GM12878 (cell line): ENCODE measurements around the gene SFTPB. TPM values are rescaled to one million over a fixed set of nuclear protein-coding genes. Genes with fewer than 3 reads are reported as not detected.
A peak's percentile ranks its signal among the peaks of the same experiment; 100 is the strongest.

ENCODE experiments used
- ATAC-seq: fragments of 200-7000 bp; cut with Tn5 transposase; 3 replicates; pipeline ENCODE4 v1.9.1; 2020; ENCODE audit warnings: mild to moderate bottlenecking, moderate library complexity
- BruUV-seq: library from RNA; stranded (reverse); fragments of 400-500 nt; replicated peaks from 2 replicates; lab custom pipeline; 2021; lab: Mats Ljungman, UMichigan
- CTCF ChIA-PET: fragments of 300-600 bp; sonication (Branson Sonifier 250); formaldehyde crosslinking; extraction: SDS; loops from one replicate; lab custom pipeline; 2021; ENCODE audit warnings: inconsistent platforms; lab: Yijun Ruan, JAX
- POLR2A ChIA-PET: fragments of 350-600 bp; formaldehyde crosslinking; extraction: SDS; loops from one replicate; lab custom pipeline; 2021; ENCODE audit warnings: inconsistent platforms; lab: Charles Lee
- RAD21 ChIA-PET: fragments of 300-600 bp; sonication (Branson Sonifier 250); formaldehyde crosslinking; loops from one replicate; lab custom pipeline; 2023; ENCODE audit warnings: antibody characterized with exemption; ENCODE audit not compliant: unreplicated experiment; lab: Charles Lee
- SMC1A ChIA-PET: fragments of 300-600 bp; sonication (Branson Sonifier 250); formaldehyde crosslinking; loops from one replicate; lab custom pipeline; 2023; ENCODE audit not compliant: unreplicated experiment, uncharacterized antibody; lab: Charles Lee
- DNase-seq: peaks from one replicate; pipeline ENCODE4 v3.0.0-alpha.2; 2011; ENCODE audit warnings: low read depth, low spot score
- FAIRE-seq: peaks from 3 replicates; lab custom pipeline; 2011; peaks lifted over from hg19 to GRCh38; lab: Jason Lieb, UNC
- H2AFZ ChIP-seq: 2 replicates; pipeline ENCODE4 v1.6.0; 2011; ENCODE audit warnings: low read depth, low read length, control low read depth; ENCODE audit not compliant: control insufficient read depth
- H3K27ac ChIP-seq: 2 replicates; pipeline ENCODE4 v1.5.1; 2011; ENCODE audit warnings: control low read depth; ENCODE audit not compliant: control insufficient read depth, insufficient read depth
- H3K27me3 ChIP-seq, 2 experiments: replicated peaks in 1 of 2; 2 replicates each; pipeline versions ENCODE4 v1.6.0 to v1.6.1; 2011; ENCODE audit warnings: low read length in 1 of 2; ENCODE audit not compliant: control insufficient read depth in 2 of 2, insufficient read depth in 2 of 2
- H3K36me3 ChIP-seq, 2 experiments: 2 replicates each; pipeline ENCODE4 v1.5.1; 2011; ENCODE audit warnings: low read length in 1 of 2; ENCODE audit not compliant: control insufficient read depth in 2 of 2, insufficient read depth in 2 of 2
- H3K4me1 ChIP-seq: 2 replicates; pipeline ENCODE4 v1.6.1; 2011; ENCODE audit warnings: mild to moderate bottlenecking, low read length, moderate library complexity, mixed read lengths; ENCODE audit not compliant: control insufficient read depth, insufficient read depth
- H3K4me2 ChIP-seq: 2 replicates; pipeline ENCODE4 v1.6.0; 2011; ENCODE audit warnings: control low read depth; ENCODE audit not compliant: control insufficient read depth, insufficient read depth
- H3K4me3 ChIP-seq: fragments of 200-600 bp; sonication (generic); 2 replicates; pipeline ENCODE4 v1.5.1; 2016
- H3K79me2 ChIP-seq: 2 replicates; pipeline ENCODE4 v1.6.0; 2011; ENCODE audit warnings: low read length; ENCODE audit not compliant: control insufficient read depth, insufficient read depth
- H3K9ac ChIP-seq: 2 replicates; pipeline ENCODE4 v1.8.0; 2011; ENCODE audit warnings: low read length, control low read depth, mixed read lengths; ENCODE audit not compliant: control insufficient read depth, insufficient read depth
- H3K9me3 ChIP-seq: replicated peaks from 3 replicates; pipeline ENCODE4 v1.5.1; 2011; ENCODE audit warnings: mild to moderate bottlenecking, low read length; ENCODE audit not compliant: control insufficient read depth, insufficient read depth
- H4K20me1 ChIP-seq: 2 replicates; pipeline ENCODE4 v1.6.0; 2011; ENCODE audit not compliant: control insufficient read depth, insufficient read depth
- MEF2B ChIP-seq: fragments of 450-650 bp; IDR thresholded peaks from 2 replicates; pipeline ENCODE4 v1.6.1; 2018; ENCODE audit warnings: mild to moderate bottlenecking, moderate library complexity; ENCODE audit not compliant: partially characterized antibody, poor library complexity, severe bottlenecking
- MTA2 ChIP-seq: fragments of 450-650 bp; IDR thresholded peaks from 2 replicates; pipeline ENCODE4 v1.6.1; 2016; ENCODE audit warnings: low read depth, mild to moderate bottlenecking, moderate library complexity
- PAX8 ChIP-seq: fragments of 450-650 bp; IDR thresholded peaks from 2 replicates; pipeline ENCODE4 v1.6.1; 2017; ENCODE audit warnings: mild to moderate bottlenecking, moderate library complexity
- RBBP5 ChIP-seq: fragments of 200-600 bp; sonication (generic); conservative IDR thresholded peaks from 2 replicates; pipeline ENCODE4 v1.6.1; 2016
- RFX5 ChIP-seq: IDR thresholded peaks from 2 replicates; pipeline ENCODE4 v1.6.1; 2011; ENCODE audit warnings: low read depth, low read length, improper control_type of control experiment
- SMAD1 ChIP-seq: fragments of 450-650 bp; IDR thresholded peaks from 2 replicates; pipeline ENCODE4 v1.6.1; 2018; ENCODE audit warnings: mild to moderate bottlenecking, low read depth; ENCODE audit not compliant: partially characterized antibody
- WGBS: methylation state at CpG from one replicate; pipeline ENCODE4 v1.1.6; 2016; ENCODE audit warnings: low lambda C conversion rate; ENCODE audit not compliant: insufficient replicate concordance, insufficient coverage; ENCODE audit errors: missing lambda C conversion rate; 5-methylcytosine and 5-hydroxymethylcytosine counted together
- in situ Hi-C: fragments of 300-500 bp; cut with MboI; formaldehyde crosslinking; loops from 9 replicates; pipeline ENCODE4 v1.14.3; 2018; ENCODE audit warnings: mixed read lengths
- intact Hi-C: fragments of 100-400 bp; cut with micrococcal nuclease; formaldehyde crosslinking; loops from one replicate; pipeline ENCODE4 v1.14.2; 2022; ENCODE audit not compliant: unreplicated experiment
- polyA plus RNA-seq, 11 experiments: library from polyadenylated mRNA; depleted of rRNA in 4 of 11; unstranded in 6 of 11; stranded (reverse) in 5 of 11; fragments of >200 nt; fragmentation: Nextera tagmentation in 4 of 11; fragmentation: Illumina TruSeq in 1 of 11; extraction: Ambion mirVana in 4 of 11; extraction: Trizol in 1 of 11; gene quantifications; 1 replicate in 1 of 11; 2 replicates in 10 of 11; pipeline versions ENCODE4 v1.2.1 to v1.2.3, GENCODE V29; 2011 to 2016; ENCODE audit warnings: inconsistent platforms in 2 of 11, missing spikeins in 2 of 11, low read depth in 1 of 11
- total RNA-seq, 4 experiments: library from RNA; depleted of rRNA in 3 of 4; stranded (reverse); fragments of >200 nt in 3 of 4; fragmentation: Illumina TruSeq in 1 of 4; extraction: Trizol in 1 of 4; gene quantifications; 2 replicates each; pipeline versions ENCODE4 v1.2.1 to v1.2.3, GENCODE V29; 2013 to 2021

Gene SFTPB
- total and polyA plus RNA-seq, 10 of the 15 experiments (the other 5 are each of a cell fraction or from before 2014, with no cell fraction given) = 0.02 to 5.3 TPM; not detected in 8

DNA sequence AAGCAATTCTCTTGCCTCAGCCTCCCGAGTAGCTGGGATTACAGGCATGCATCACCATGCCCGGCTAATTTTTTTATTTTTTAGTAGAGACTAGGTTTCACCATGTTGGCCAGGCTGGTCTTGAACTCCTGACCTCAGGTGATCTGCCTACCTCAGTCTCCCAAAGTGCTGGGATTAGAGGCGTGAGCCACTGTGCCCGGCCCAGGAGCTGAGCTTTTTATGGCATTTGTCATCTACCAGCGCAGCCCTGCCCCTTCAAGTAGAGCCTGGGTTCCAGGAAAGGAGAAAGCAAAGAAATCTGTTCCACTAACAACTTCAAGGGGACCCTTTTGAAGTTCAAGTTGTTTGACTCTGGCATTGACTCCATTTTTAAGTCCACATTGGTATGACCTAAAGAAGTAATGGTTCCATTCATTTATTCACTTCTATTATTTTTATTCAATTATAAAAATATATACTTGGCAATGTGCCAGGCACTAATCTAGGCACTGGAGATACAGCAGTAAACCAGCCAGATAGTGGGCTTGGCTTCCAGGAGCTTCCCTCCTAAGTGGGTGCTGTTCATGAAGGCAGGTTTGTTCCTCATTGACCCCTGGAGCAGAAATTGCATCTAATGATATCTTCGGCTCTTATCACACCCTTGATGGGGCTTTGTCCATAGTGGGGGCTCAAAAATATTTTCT is 8.0 kb upstream of the SFTPB start:
- FAIRE-seq = no peak
- Histone ChIP-seq H2AFZ (no peak overlapping the region), H4K20me1 (no peaks in the 10 kb centered on the region), H3K4me1 (no peaks in the 10 kb centered on the region), H3K9ac (no peak overlapping the region), H3K9me3 (no peaks in the 10 kb centered on the region), H3K4me3 (no peak overlapping the region)
- 9% methylated on average over 6 of the region's 6 CpGs for WGBS
- CTCF ChIA-PET = interaction anchor here (1.1 to 2.5 kb wide), 5 partner anchors 30 to 48 kb away, joined by 3 to 11 read pairs (median 7); no protein-coding TSS in a partner anchor
- no peak for DNase-seq
- intact Hi-C loops = loop anchor here (5.0 kb wide), 1 partner anchor 51 kb away; no protein-coding TSS in a partner anchor
- no peak for ATAC-seq
- TF ChIP-seq RFX5 (no peak), MTA2 (no peak), SMAD1 (peak; percentile 50)
- TF ChIP-seq, all 136 proteins: peak for 1
- no peaks in the 10 kb centered on the region for H3K27me3 ChIP-seq
- H3K36me3 ChIP-seq = no peaks in the 10 kb centered on the region
- no peak overlapping the region for H3K4me2 ChIP-seq
- SMC1A ChIA-PET = interaction anchor here (1.3 to 3.0 kb wide), 3 partner anchors 31 to 143 kb away, joined by 3 to 14 read pairs (median 9); no protein-coding TSS in a partner anchor
- RAD21 ChIA-PET = interaction anchor here (0.7 to 1.2 kb wide), 2 partner anchors 33 to 53 kb away, joined by 3 to 6 read pairs; no protein-coding TSS in a partner anchor
- in situ Hi-C loops = no loop called here
- no peak overlapping the region for H3K27ac ChIP-seq
- H3K79me2 ChIP-seq = no peaks in the 10 kb centered on the region
- POLR2A ChIA-PET = interaction anchor here (0.7 kb wide), 1 partner anchor 59 kb away, joined by 4 read pairs; no protein-coding TSS in a partner anchor
- no TSS peak for BruUV-seq

- RAD21 ChIA-PET = interaction anchor here (1.2 kb wide), 1 partner anchor 27 kb away, joined by 3 read pairs; no protein-coding TSS in a partner anchor
- Histone ChIP-seq H3K79me2 (no peaks in the 10 kb centered on the region), H4K20me1 (no peaks in the 10 kb centered on the region), H3K9ac (no peak overlapping the region), H3K4me1 (no peaks in the 10 kb centered on the region), H3K27me3 (no peaks in the 10 kb centered on the region), H3K27ac (no peak overlapping the region), H3K36me3 (no peaks in the 10 kb centered on the region), H2AFZ (no peak overlapping the region), H3K4me2 (no peak overlapping the region), H3K4me3 (no peak overlapping the region), H3K9me3 (no peaks in the 10 kb centered on the region)
- WGBS = 62% methylated on average over 5 of the region's 6 CpGs
- SMC1A ChIA-PET = interaction anchor here (2.6 to 3.0 kb wide), 2 partner anchors 31 to 38 kb away, joined by 9 to 14 read pairs; no protein-coding TSS in a partner anchor
- no TSS peak for BruUV-seq
- ATAC-seq (no peak), FAIRE-seq (no peak), DNase-seq (no peak)
- POLR2A ChIA-PET = interaction anchor here (0.6 to 0.7 kb wide), 2 partner anchors 58 to 419 kb away, joined by 3 to 4 read pairs; no protein-coding TSS in a partner anchor
- CTCF ChIA-PET = interaction anchor here (1.2 to 2.7 kb wide), 4 partner anchors 8 to 38 kb away, joined by 6 to 11 read pairs (median 8); no protein-coding TSS in a partner anchor
- in situ Hi-C loops (no loop called here), intact Hi-C loops (loop anchor here (5.0 kb wide), 1 partner anchor 52 kb away; no protein-coding TSS in a partner anchor)
- no peak for TF ChIP-seq PAX8
- TF ChIP-seq MEF2B = no peak
- no peak for TF ChIP-seq RBBP5
Observed at GRCh38 chr2:85675427-85675826, 7.4 kb upstream of the SFTPB start.
